Small intestine (tissue), 7 donors: ENCODE data around the gene FAM53B. TPM values are rescaled to one million over a fixed set of nuclear protein-coding genes. Genes with fewer than 3 reads are reported as not detected.
"Not testable (repeated sequence)": the region's sequence is repeated elsewhere in the genome, so short reads cannot be mapped to it uniquely, and the experiment has no call there.

ENCODE experiments used
- DNase-seq, 2 donors: peaks; one replicate each; pipeline versions ENCODE4 v3.0.0 to v3.0.0-alpha.2; 2013
- FAIRE-seq: peaks from 2 replicates; lab custom pipeline; 2012; peaks lifted over from hg19 to GRCh38; lab: Jason Lieb, UNC
- H3K27ac ChIP-seq, 3 donors: one replicate each; pipeline ENCODE4 v1.5.1; 2013; ENCODE audit warnings: low read length in 2 of 3, mild to moderate bottlenecking in 2 of 3, control low read depth in 1 of 3, inconsistent platforms in 1 of 3, low read depth in 1 of 3, moderate library complexity in 1 of 3
- H3K27me3 ChIP-seq, 3 donors: one replicate each; pipeline ENCODE4 v1.6.1; 2013; ENCODE audit warnings: low read length in 3 of 3, inconsistent platforms in 1 of 3; ENCODE audit not compliant: control insufficient read depth in 3 of 3, insufficient read depth in 3 of 3
- H3K36me3 ChIP-seq, 3 donors: one replicate each; pipeline ENCODE4 v1.6.1; 2013; ENCODE audit warnings: low read length in 3 of 3, inconsistent platforms in 1 of 3, low read depth in 1 of 3, mild to moderate bottlenecking in 1 of 3, moderate library complexity in 1 of 3; ENCODE audit not compliant: control insufficient read depth in 3 of 3, insufficient read depth in 2 of 3
- H3K4me1 ChIP-seq, 3 donors: one replicate each; pipeline ENCODE4 v1.6.1; 2013; ENCODE audit warnings: low read length in 2 of 3, inconsistent platforms in 1 of 3, low read depth in 1 of 3, mild to moderate bottlenecking in 1 of 3, moderate library complexity in 1 of 3; ENCODE audit not compliant: control insufficient read depth in 3 of 3, insufficient read depth in 2 of 3
- H3K4me3 ChIP-seq, 3 donors: one replicate each; pipeline ENCODE4 v1.5.1; 2013; ENCODE audit warnings: low read length in 3 of 3, control low read depth in 1 of 3, inconsistent platforms in 1 of 3, low read depth in 1 of 3, mild to moderate bottlenecking in 1 of 3, moderate library complexity in 1 of 3
- H3K9me3 ChIP-seq, 2 donors: one replicate each; pipeline ENCODE4 v1.6.1; 2013; ENCODE audit warnings: low read depth in 1 of 2, low read length in 1 of 2; ENCODE audit not compliant: control insufficient read depth in 2 of 2, insufficient read depth in 1 of 2
- WGBS, 3 donors: extraction: QIAGEN DNeasy Blood & Tissue Kit; methylation state at CpG; one replicate each; pipeline ENCODE4 v1.1.7; 2013; 5-methylcytosine and 5-hydroxymethylcytosine counted together
- polyA plus RNA-seq, 4 donors: library from polyadenylated mRNA; stranded (reverse) in 3 of 4; unstranded in 1 of 4; fragments of 200-250 nt in 3 of 4; fragments of 120-200 nt in 1 of 4; gene quantifications; one replicate each; pipeline versions ENCODE4 v1.2.1 to v1.2.3, GENCODE V29; 2013
- donor health status: healthy with polysubstance abuse.
- donor health status: control.
- donor health status: control.
- donor health status: Bipolar disorder and iron deficiency.
- donor health status: healthy.

Gene FAM53B
- polyA plus RNA-seq, 4 donors: 15.1 to 30.2 (median 22.8) TPM

- not testable (repeated sequence) for H3K27me3 ChIP-seq, FAIRE-seq, DNase-seq, H3K4me3 ChIP-seq, H3K9me3 ChIP-seq, H3K27ac ChIP-seq
- Histone ChIP-seq H3K4me1 (peaks cover 0 to 19% (median 0%) of the 10 kb centered on the region in 3 donors), H3K36me3 (peaks cover 0 to 16% (median 0%) of the 10 kb centered on the region in 3 donors)
- 56 to 72% (median 62%) methylated on average over 6 of the region's 6 CpGs for WGBS, 3 donors
Measured at GRCh38 chr10:124588341-124588735, 155.8 kb downstream of the FAM53B start.

- H3K36me3 ChIP-seq: peaks cover 0 to 16% (median 0%) of the 10 kb centered on the region in 3 donors
- WGBS, 3 donors: 92 to 93% (median 93%) methylated on average over 11 of the region's 11 CpGs
- FAIRE-seq (no peak), DNase-seq (no peak)
- no peaks in the 10 kb centered on the region for H3K27me3 ChIP-seq
- H3K27ac ChIP-seq: no peak overlapping the region
- H3K9me3 ChIP-seq: peaks cover 0 to 7% of the 10 kb centered on the region in 2 donors
- peaks cover 0 to 19% (median 0%) of the 10 kb centered on the region in 3 donors for H3K4me1 ChIP-seq
- H3K4me3 ChIP-seq: no peak overlapping the region
Measured at GRCh38 chr10:124587811-124588211, 156.4 kb downstream of the FAM53B start.

- peak in 1 of 2 donors; percentile 35 for DNase-seq
- FAIRE-seq: no peak
Measured at GRCh38 chr10:124586142-124586541, 158.0 kb downstream of the FAM53B start.

GRCh38 chr10:124579011-124579399 lies 165.2 kb downstream of the FAM53B start:
- Histone ChIP-seq H3K27ac (no peak overlapping the region), H3K36me3 (no peaks in the 10 kb centered on the region), H3K27me3 (no peaks in the 10 kb centered on the region), H3K4me3 (no peak overlapping the region), H3K9me3 (peaks cover 0 to 2% of the 10 kb centered on the region in 2 donors), H3K4me1 (no peaks in the 10 kb centered on the region)
- DNase-seq: no peak
- WGBS, 3 donors: 86 to 94% (median 91%) methylated on average over 16 of the region's 16 CpGs
- no peak for FAIRE-seq

More at GRCh38 chr10:124586142-124586541, 158.0 kb downstream of the FAM53B start:
- no peaks in the 10 kb centered on the region for H3K27me3 ChIP-seq
- peaks cover 0 to under 1% of the 10 kb centered on the region in 2 donors for H3K9me3 ChIP-seq
- H3K27ac ChIP-seq: no peak overlapping the region
- WGBS, 3 donors: 71 to 80% (median 79%) methylated on average over 3 of the region's 3 CpGs
- H3K4me3 ChIP-seq: no peak overlapping the region
- H3K36me3 ChIP-seq: peaks cover 0 to 9% (median 0%) of the 10 kb centered on the region in 3 donors
- H3K4me1 ChIP-seq: peaks cover 0 to 19% (median 0%) of the 10 kb centered on the region in 3 donors

GRCh38 chr10:124578231-124579010 lies 165.8 kb downstream of the FAM53B start:
- H3K9me3 ChIP-seq: peaks cover 0 to 2% of the 10 kb centered on the region in 2 donors

GRCh38 chr10:124577651-124578050 lies 166.5 kb downstream of the FAM53B start:
- Histone ChIP-seq H3K4me1 (no peaks in the 10 kb centered on the region), H3K4me3 (no peak overlapping the region), H3K27me3 (no peaks in the 10 kb centered on the region), H3K36me3 (peaks cover 0 to 4% (median 0%) of the 10 kb centered on the region in 3 donors), H3K9me3 (peaks cover 0 to 2% of the 10 kb centered on the region in 2 donors), H3K27ac (no peak overlapping the region)
- no peak for DNase-seq
- 88 to 92% (median 92%) methylated on average over 3 of the region's 3 CpGs for WGBS, 3 donors
- no peak for FAIRE-seq

More at GRCh38 chr10:124578231-124579010, 165.8 kb downstream of the FAM53B start:
- 92 to 93% (median 93%) methylated on average over 22 to 23 of the region's 23 CpGs for WGBS, 3 donors
- DNase-seq (no peak), FAIRE-seq (no peak)
- Histone ChIP-seq H3K4me1 (no peaks in the 10 kb centered on the region), H3K36me3 (peaks cover 0 to 4% (median 0%) of the 10 kb centered on the region in 3 donors), H3K4me3 (no peak overlapping the region), H3K27ac (no peak overlapping the region), H3K27me3 (no peaks in the 10 kb centered on the region)

GRCh38 chr10:124576526-124577420 lies 167.4 kb downstream of the FAM53B start:
- FAIRE-seq: no peak

More at GRCh38 chr10:124576526-124577420, 167.4 kb downstream of the FAM53B start:
- Histone ChIP-seq H3K4me3 (no peak overlapping the region), H3K27me3 (no peaks in the 10 kb centered on the region), H3K4me1 (no peaks in the 10 kb centered on the region), H3K9me3 (peaks cover 0 to 2% of the 10 kb centered on the region in 2 donors), H3K27ac (no peak overlapping the region), H3K36me3 (peaks cover 0 to 4% (median 0%) of the 10 kb centered on the region in 3 donors)
- no peak for DNase-seq
- WGBS, 3 donors: 75 to 87% (median 78%) methylated on average over 20 of the region's 20 CpGs
